NOMO-1 (cell line): ENCODE measurements around the gene ASB6.
"Not testable (repeated sequence)": the region's sequence is repeated elsewhere in the genome, so short reads cannot be mapped to it uniquely, and the experiment has no call there.

ENCODE experiments used
- DNase-seq, 2 experiments: peaks; one replicate each; lab custom pipeline; 2025; ENCODE audit not compliant: unreplicated experiment in 2 of 2; lab: John Stamatoyannopoulos, UW

Gene ASB6

DNA sequence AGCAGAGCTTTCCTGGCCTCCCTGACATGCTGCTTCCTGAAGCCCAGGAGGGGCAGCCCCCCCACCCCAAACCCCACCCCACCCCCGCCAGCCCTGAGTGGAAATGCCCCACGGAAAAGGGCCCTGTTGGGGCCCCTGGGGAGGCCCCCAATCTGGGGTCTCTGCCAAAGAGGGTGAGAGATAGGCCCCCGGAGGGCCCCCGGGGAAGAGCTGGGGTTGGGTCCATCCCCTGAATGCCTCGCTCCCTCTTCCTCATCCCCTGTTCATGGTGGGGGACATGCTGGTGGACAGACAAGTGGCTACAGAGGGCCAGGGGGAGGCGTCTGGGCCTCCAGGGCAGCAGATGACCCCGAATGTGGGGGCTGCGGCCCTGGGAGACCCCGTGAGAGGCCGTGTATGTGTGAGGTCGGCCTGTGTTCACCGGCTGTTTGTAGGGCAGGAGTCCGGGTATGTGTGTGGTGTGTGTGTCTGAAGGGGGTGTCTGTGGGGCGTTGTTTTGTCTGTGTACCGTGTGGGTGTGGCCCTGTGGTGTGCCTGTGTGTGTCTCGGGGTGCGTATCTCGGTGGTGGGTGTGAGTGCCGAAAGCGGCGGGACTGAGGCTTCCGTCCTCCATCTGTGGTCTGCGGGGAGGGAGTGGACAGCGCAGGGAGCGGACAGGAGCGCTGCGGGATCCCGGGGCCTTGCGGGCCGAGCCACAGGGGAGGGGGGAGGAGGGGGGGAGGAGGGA is 32.3 kb downstream of the ASB6 start:
- peak in 1 of 2 experiments; percentile 12 for DNase-seq

DNA sequence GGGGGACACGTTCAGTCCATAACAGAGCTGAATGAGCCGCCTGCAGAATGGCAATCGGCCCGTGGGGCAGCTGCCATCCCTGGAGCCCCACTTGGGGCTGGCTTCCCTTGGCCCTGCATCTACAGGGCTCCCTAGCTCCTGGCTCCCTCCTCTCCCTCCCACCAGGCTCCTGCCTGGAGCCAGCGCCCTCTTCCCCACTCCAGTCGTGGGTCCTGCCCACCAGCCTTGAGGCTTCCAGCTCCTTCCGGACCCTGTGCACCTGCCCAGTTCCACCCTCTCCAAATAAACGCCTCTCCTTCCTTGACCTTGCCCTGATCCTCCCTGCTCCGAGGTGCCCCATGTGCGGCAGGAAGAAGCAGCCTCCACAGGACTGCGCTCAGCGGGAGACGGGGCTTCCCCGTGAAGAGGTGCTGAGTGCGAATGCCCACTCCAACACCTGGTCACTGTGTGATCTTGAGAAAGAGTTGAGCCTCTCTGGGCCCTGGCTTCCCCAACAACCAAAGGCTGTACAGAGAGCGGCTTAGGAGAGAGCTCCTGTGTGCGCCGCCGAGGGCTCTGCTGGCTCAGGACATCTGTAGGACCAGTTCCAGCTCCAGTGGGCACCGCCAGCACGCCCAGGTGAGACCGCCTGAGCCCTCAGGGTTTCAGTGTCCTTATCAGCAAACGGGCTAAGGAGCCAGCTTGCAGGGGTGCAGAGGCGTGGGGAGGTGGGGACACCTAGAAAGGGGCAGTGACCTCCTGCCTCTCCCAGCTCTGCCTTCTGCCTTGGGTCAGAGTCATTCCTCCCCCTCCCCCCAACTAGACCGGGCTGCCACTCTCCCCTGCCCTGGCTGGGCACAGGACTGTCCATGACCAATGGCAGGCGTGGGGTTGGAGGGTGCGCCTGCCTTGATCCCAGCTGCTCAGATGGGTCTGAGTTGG is 33.1 kb downstream of the ASB6 start:
- DNase-seq, result no peak

DNA sequence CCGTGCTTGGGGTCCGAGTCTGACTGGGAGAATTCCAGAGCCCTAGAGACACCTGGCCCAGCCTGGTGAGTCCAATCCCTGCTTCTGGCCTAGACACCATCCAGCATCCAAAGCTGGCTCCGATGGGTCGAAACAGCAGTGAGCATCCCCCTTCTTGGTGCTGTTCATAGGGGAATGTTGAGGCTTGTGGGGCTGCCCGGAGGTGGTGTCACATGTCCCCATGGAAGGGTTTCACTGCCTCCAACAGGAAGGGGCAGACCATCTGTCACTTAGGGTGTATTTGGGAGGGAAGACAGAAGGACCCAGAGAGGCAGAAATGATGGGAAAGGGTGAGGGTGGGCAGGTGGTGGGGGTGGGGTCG is 34.9 kb downstream of the ASB6 start:
- no peak for DNase-seq

DNA sequence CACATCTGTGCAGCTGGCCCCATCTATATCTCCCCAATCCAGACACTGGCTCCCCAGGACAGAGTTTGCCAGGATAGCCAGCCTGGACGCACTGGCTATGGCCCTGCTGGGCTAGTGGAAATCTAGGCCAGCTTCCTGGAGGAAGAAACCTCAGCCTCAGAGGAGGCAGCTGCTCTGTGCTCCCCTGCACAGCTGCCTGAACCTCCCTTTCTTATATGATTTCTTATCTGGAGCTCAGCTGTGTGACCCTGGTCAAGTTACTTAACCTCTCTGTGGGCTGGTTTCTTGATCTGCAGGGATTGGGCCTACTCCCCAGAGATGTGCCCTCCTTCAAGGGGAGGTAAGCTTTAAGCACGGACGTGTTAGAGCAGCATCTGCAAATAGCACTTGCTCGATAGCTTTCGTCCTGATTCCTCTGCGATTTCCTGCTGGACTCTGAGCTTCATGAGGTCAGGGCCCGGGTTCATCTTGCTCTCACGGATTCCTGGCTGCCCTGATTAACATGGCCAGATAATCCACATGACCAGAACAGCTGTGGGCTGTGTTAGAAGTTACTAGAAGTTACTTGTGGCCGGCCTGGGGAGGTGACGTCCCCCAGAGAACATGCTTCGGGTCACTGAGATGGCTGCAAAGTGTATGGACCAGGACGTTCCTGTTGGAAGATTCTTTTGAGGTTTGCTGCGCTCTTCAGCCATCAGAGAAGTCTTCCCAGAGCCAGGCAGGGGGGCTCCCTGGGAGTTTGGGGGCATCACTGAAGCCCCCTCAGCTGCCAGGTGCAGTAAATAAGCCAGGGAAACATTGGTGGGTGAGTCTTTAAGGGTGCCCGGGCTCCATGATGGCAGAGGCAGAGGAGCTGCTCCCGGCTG is 35.6 kb downstream of the ASB6 start:
- no peak for DNase-seq

- no peak for DNase-seq
Measured at GRCh38 chr9:129604766-129605163, 37.2 kb downstream of the ASB6 start.

DNA sequence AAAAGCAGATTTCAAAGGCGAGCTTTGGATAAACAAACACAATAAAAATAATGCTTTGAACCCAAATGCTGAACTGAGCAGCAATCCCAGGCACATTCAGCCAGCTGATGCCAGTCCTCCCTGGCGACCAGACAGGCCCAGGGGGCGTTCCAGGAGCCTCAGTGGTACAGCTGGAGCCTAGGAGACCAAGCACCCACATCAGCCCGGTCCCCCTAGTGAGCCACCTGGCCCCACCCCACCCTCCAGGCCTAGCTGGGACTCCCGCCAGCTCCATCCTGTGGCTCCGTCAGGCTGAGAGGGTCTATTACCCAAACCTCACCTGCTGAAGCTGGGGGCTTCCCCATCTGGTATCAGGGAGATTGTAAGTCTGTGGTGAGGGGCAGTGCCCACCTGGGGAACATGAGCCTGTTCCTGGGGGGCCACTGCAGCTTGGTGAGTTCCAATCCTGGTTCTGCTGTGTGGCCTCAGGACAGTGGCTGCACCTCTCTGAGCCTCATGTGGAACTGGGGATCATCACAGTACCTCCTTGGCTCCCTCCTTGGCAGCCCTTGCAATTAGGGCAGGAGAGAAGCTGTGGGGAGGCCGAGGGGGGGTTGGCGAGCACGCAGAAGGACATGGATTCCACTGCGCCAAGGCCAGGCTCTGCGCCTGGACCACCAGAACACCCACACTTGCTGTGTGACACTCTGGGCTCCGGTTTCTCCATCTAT is 37.7 kb downstream of the ASB6 start:
- DNase-seq, result no peak

- no peak for DNase-seq
Measured at GRCh38 chr9:129602598-129603415, 39.1 kb downstream of the ASB6 start.

GRCh38 chr9:129601082-129601674 is 40.8 kb downstream of the ASB6 start:
- DNase-seq, result no peak

- DNase-seq, result no peak
Measured at GRCh38 chr9:129598089-129598596, 43.8 kb downstream of the ASB6 start.

GRCh38 chr9:129597355-129598088 is 44.4 kb downstream of the ASB6 start:
- no peak for DNase-seq

DNA sequence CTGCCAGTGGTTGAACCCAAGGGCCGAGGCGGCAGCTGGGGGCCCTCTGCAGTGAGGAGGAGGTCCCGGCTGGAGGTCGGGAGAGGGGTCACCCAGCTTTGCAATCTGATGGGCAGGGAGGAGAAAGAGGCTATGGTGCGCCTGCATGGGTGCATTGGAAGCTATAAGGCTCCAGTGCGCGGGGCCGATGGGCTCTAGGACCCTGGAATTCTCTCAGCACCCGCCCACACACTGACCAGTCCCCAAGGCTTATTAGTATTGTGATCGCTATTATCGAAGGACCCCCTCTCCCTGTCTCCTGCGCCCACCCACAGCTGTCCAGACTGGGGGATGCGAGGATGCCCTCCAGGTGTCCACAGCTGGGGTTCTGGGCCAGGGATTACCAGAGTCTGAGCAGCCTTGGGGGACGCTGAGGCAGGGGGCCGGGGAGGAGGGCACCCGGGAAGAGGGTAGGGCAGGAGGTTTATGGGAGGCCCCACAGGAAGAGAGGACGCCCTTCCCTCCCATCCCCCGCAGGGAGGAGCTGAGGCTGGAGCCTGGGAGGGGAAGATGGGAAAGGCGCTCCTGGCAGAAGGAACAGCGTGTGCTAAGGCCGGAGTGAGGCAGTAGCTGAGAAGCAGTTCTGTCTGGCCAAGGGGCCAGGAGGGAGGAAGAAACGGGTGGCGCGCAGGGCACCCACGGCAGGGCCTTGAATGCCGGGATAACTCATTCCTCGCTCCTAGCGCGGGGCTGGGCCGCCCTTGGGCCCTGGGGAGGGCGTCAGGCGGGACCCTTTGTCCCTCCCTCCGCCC is 45.2 kb downstream of the ASB6 start:
- no peak for DNase-seq

DNA sequence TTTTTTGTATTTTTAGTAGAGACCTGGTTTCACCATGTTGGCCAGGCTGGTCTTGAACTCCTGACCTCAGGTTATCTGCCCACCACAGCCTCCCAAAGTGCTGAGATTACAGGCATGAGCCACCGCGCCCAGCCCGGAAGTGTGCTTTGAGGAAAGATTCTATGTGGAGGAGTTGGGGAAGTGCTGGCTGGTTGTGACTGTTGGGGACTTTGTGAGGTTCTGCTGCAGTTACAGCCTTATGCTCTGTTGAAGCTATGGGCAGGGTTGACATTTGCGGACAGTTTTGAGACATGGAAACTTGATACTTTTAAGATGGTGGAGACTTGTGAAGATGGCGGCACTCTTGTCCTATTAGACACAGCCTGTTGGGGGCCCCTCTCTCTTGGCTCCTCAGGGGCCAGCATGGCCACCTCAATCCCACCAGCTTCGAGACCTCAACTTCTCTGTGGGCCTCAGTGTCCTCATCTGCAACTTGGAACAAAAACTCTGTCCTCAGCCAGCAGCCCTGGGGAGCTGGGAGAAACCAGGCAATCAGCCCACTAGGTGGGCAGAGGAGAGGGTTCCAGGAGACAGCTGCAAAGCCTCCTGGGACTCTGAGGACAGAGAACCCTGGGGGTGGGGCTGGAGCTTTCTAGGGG is 45.9 kb downstream of the ASB6 start:
- DNase-seq, result peak; percentile 29 to 63

DNA sequence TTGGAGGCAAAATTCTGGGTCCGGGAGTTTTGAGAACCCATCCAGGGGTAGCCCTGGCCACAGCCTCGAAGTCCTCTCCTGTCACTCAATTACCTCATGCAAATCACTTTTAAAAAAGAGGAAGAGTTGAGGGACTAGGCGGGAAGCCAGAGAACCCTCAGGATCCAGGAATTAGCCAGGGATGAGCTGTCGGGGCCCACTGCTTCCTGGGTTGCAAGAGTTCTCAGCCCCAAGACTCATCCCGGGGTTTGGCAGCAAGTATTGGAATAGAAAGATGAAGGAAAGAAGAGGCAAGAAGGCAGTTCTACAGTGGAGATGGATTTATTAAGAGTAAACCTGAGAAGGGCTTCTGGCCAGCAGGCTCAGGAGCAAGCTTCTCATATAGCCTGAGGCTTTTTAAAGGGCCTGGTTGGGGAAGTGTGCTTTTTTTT is 46.6 kb downstream of the ASB6 start:
- DNase-seq, result peak; percentile 24 to 26

DNA sequence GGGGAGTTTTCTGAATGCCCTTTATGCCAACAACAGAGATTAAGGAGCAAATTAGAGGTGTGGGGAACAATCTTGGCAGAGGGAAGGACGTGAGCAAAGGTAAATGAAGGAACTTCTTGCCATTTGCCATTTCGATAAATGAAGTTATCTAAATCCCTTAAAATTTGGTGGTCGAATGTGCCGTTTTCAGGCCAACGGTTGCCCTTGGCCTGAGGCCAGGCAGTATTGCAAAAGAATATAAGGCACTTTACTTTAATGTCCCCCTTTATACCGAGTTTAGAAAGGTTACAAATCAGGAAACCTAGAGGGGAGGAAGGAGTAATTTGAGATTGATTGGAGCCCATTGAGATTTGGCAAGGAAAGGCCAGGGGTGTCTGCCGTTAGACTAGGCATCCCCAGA is 47.3 kb downstream of the ASB6 start:
- no peak for DNase-seq

DNA sequence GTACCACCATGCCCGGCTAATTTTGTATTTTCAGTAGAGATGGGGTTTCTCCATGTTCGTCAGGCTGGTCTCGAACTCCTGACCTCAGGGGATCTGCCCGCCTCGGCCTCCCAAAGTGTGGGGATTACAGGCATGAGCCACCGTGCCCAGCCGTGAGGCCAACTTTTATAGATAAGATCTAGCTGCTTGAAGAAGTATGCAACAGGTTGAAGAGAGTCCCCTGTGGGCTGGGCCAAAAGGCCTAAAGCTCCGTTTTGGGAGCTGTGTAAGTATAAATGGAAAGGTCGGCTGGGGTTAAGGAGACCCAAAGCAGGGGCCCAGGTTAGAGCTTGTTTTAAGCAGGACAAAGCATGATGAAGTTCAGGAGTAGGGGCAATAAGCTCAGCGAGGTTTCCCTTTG is 49.2 kb downstream of the ASB6 start:
- not testable (repeated sequence) for DNase-seq

GRCh38 chr9:129591916-129592315 is 50.0 kb downstream of the ASB6 start:
- no peak for DNase-seq

DNA sequence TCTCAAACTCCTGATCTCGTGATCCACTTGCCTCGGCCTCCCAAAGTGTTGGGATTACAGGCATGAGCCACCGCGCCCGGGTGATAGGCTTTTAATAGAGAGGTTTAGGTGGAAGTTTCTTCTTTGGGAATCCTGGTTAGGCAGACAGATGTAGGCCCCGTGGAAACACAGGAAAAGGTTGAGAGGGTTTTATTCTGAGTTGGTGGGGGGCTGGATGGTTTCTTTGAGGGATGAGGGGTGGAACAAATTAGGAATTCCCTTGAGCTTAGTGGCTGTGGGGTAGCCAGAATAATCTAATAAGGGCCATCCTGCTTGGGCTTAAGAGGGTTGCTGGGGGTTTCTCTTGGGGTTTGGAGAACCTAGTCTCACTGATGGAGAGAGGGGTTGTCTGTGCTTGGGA is 51.5 kb downstream of the ASB6 start:
- no peak for DNase-seq
